ENCODE data around the gene RASD2.

The RASD2 gene

DNA sequence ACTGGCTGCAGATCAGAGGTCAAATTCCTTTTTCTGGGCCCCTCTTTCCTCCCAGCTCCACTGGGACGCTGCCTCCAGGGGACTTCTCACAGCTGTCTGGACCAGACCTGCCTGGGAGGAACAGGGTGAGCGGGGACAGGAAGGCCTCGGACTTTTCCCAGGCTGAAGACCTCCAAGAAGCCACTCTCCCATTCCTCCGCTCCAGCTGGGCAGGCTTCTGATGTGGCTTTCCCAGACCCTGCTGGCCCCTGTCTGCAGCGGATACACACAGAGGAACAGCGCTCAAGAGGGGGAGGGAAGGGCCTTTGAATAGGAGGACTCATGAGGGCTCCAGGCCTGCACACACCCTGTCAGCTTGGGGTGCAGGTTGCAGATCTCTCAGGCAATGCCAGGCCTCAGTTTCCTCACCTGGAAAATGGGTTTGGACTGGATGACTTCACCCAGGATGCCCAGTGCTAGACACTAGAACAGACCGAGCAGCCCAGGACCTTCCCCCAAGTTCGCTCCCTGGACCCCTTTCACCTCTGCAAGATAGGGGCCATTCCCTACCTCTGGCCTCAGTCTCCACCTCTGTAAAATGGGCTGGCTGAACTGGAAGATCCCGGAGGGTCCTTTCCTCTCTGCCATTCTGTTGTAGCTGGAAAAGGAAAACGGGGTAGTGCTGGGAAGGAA, 39.9 kb downstream of the RASD2 start:
- no peak overlapping the region for H3K4me3 ChIP-seq (ENCODE audit: low read depth, low read length)

DNA sequence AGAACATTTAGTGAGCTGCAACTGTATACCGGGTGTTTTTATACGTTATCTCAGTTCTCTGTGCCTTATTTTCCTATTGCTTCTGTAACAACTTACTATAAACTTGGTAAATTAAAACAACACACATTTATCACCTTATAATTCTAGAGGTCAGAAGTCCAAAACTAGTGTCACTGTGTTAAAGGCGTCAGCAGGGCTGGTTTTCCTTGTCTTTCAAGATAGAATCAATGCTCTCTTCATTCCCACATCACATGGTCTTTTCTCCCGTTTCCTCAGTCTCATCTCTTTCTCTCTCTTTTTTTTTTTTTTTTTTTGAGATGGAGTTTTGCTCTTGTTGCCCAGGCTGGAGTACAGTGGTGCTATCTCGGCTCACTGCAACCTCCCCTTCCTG, 40.4 kb downstream of the RASD2 start:
- no peak overlapping the region for H3K4me3 ChIP-seq (ENCODE audit: low read depth, low read length)

DNA sequence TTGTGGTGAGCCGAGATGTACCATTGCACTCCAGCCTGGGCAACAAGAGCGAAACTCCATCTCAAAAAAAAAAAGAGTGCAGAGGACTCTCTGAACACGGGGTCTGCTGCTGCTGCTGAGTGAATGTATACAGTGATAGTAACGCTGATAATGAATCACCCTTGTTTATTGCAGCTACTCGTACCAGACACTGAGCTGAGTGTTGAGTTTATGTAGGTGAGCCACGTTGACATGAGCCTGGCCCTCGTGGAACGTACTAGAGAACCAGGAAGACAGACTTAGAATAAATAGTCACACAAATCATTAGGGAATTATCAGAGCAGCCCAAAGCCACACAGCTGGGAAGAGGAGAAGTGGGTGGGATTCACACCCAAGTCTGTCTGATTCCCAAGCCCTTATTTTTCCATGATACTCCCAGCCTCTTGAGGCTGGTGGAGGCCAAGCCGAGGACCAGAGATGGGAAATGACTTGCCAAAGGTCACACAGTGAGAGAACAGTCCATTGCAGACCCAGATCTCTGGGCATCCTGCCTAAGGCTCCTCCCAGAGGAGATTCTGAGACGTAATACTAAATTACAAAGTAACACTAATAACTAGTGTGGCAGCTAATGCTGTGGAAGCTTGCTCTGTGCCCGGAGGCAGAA, 41.7 kb downstream of the RASD2 start:
- no peak overlapping the region for H3K4me3 ChIP-seq (ENCODE audit: low read depth, low read length)

DNA sequence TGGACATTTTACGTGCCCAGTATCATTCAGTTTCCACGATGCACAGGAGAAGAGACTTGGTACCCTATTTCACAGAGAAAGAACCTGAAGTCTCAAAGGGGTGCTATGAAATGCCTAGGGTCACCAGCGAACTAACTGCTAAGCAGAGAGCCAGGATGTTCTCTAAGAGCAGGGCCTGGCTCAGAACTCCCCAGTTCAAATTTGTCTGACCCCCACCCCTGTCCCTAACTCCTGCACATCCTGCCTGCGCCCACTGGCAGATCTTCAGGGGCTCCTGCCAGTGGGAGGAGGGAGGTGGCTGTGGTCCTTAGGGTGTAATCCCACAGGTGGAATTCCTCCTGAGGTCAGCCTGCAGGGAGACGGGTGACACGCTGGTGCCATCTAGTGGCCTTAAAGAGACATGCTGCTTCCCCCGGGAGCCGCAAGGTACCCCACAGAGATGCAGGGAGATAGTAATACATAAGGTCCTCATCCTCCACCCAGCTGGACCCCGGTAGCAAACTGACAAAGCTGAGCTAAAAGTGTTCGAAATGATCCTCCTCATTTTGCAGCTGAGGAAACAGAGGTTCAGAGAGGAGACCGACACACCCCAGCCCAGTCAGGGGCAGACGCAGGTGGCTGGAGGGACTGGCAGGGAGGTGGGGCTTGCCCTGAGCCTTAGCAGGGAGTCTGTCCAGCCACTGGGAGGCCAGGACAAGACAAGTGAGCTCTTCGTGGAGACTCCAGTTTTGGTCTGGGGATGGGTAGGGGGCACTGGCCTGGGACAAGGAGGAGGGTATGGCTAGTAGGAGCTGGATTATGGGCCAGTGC, 42.4 kb downstream of the RASD2 start:
- H3K4me3 ChIP-seq (ENCODE audit: low read depth, low read length), result no peak overlapping the region

DNA sequence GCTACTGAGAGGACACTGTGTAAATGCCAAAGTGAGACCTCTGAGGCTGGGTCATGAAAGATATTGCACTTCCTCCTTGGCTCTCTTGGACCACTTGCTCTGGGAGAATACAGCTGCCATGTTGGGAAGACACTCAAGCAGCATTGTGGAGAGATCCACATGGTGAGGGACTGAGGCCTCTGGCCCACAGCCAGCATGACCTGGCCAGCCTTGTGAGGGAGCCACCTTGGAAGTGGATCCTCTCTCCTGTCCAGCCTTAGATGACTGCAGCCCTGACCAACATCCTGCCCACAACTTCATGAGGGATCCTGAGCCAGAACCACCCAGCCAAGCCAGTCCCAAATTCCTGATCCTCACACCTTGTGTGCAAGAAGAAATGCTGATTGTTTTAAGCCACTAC, 46.1 kb downstream of the RASD2 start:
- no peak overlapping the region for H3K4me3 ChIP-seq (ENCODE audit: low read depth, low read length)

DNA sequence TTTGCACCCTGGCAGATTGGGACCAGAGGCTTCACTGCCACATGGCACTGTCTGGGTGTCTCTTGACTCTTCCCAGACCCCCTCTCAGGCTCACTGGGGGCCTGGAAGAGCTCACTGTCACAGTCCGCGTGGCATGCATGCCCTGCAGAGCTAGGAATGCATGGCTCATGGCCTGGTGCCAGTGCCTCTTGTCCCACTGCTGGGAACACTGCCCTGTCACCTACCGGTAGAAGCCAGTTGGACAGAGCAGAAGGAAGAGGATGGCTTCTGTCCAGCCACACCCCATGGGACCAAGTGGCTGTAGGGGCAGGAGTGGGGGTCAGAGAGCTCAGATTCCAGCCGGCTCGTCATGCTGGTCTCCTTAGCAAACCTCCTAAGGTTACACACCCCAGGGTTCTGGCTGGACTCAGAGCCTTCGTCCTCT, 46.8 kb downstream of the RASD2 start:
- H3K4me3 ChIP-seq (ENCODE audit: low read depth, low read length), result no peak overlapping the region

DNA sequence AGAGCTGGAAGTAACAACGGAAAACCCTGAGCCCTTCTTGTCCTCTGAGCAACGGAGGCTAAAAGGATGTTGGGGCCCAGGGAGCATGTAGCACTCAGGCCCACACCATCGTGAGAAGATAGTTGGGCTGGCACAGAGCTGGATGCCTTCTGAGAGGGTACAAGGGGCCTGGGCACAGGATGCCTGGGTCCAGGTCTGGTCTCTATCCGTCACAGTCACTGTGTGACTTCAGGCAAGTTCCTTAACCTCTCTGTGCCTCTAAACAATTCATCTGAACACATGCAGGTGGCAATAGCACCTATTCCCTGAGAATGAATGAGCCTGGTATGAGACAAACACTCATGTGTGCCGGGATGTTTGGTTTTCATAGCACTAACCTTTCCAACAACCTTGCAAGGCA, 47.3 kb downstream of the RASD2 start:
- no peak overlapping the region for H3K4me3 ChIP-seq (ENCODE audit: low read depth, low read length)

DNA sequence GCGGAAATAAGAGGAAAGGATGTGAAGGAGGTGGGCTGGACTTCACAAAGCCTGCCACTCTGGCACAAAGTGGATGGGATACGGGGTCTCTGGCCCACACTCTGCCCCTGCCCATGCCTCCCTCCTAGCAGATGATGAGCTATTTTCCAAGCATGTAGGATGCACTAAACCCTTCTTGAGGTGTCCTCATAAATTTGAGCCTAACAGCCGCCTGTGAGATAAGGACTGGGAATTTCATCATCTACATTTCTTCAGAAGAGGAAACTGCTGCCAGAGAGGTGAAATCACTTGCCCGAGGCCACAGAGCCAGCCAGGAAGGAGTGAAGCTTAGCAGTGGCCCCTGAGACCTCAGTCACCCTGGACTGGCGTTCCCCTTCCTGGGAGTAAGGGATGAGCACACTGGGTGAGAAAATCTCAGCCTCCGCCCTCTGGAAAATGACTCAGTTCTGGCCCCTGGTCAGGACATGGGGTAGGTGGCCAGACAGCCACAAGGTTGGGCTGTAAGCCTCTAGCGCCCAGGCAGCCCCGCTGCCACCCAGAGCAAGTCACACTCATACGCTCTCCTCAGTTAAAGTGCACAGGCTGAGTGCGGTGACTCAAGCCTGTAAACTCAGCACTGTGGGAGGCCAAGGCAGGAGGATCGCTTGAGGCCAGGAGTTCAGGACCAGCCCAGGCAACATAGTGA, 48.6 kb downstream of the RASD2 start:
- no peak overlapping the region for H3K4me3 ChIP-seq (ENCODE audit: low read depth, low read length)

DNA sequence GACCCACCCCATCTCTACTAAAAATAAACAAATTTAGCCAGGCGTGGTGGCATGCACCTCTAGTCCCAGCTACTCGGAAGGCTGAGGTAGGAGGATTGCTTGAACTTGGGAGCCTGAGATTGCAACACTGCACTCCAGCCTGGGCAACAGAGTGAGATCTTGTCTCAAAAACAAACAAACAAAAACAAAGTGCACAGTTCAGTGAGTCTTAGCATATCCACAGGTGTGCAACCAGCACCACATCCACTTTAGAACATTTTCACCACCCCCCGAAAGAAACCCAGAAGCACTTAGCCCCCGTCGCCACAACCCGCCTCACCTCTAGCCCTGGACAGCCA, 49.1 kb downstream of the RASD2 start:
- H3K4me3 ChIP-seq (ENCODE audit: low read depth, low read length), result no peak overlapping the region

DNA sequence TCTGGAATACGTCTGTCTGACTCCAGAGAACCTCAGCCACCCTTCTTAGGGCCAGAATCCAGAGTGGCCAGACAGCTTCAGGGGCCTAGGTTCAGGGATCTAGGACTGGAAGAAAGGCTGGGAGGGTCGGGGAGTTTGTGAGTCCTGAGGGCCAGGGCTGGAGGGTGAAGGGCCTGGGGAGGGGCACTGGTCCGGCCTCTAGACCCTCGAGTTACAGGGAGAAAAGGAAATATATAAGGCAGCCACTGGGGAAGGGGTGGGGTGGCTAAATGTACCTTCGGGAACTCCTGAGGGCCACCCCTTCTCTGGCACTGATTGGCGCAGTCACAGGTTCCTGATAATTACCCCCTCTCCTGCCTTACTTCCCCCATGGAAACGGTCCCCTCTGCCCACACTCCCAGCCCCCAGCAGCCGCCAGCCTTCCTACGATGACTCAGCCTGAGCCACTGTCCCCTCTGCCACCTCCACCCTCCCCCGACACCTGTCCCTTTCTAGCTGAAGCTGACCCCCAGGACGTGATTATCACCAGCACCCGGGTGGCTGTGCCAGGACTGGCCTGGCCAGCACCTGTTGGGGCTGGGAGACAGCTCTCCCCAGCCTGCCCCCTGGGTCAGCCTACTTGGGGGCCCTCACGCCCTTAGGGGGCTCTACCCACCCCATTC, 50.1 kb downstream of the RASD2 start:
- no peak overlapping the region for H3K4me3 ChIP-seq (ENCODE audit: low read depth, low read length)

DNA sequence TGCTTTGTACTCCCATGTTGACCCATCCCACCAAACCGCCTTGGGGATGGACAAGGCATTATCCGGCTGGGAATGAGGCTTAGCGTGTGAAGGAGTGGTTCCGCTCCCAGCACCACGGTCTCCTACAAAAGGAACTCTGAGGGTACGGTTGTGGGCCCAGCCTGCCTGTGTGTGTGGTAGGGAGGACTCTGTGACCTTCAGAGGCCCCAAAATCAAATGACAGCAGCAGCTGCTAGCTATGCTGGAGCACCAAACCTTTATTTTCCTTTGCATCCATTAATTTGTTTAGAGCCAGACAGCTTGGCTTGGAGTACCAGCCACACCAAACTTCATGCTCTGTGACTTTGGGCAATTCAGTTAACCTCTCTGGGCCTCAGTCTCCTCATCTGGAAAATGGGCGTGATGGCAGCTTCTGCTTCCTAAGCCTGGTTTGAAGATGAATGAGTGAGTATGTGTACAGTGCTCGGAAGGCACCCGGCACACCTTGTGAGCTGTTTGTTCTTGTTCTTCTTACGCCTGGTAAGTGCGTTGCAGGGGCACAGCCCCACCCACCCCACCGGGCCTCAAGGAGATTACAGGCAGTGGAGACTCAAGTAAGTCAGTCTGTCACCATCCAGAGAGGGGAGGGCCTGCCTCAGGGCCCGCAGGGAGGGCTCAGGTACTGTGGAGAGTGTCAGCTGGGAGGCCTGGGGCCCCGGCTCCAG, 51.2 kb downstream of the RASD2 start:
- no peak overlapping the region for H3K4me3 ChIP-seq (ENCODE audit: low read depth, low read length)

DNA sequence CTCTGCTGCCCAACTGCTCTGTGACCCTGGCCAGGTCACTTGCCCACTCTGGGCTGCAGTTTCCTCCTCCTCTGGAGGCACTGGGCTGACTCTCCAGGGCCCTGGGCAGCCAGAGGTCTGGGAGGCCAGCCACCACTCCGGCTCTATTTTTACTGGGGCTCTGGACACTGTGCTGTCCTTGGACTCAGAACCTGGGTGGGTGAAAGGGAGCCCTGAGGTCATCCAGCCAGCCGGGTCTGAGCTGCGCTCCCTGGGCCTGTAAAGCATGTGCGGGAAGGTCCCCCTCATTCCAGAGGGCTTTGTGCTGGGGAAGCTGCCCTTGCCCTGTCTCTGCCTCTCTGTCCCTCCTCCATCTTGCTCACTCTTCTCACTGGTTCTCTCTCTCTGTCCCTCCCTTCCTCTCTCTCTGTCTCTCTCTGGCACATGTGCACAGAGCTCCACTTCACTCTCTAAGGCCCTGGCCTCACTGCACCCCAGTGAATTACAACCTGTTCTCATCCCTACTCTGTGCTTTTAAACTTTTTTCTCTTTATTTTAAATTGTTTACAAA, 51.9 kb downstream of the RASD2 start:
- H3K4me3 ChIP-seq (ENCODE audit: low read depth, low read length), result no peak overlapping the region

DNA sequence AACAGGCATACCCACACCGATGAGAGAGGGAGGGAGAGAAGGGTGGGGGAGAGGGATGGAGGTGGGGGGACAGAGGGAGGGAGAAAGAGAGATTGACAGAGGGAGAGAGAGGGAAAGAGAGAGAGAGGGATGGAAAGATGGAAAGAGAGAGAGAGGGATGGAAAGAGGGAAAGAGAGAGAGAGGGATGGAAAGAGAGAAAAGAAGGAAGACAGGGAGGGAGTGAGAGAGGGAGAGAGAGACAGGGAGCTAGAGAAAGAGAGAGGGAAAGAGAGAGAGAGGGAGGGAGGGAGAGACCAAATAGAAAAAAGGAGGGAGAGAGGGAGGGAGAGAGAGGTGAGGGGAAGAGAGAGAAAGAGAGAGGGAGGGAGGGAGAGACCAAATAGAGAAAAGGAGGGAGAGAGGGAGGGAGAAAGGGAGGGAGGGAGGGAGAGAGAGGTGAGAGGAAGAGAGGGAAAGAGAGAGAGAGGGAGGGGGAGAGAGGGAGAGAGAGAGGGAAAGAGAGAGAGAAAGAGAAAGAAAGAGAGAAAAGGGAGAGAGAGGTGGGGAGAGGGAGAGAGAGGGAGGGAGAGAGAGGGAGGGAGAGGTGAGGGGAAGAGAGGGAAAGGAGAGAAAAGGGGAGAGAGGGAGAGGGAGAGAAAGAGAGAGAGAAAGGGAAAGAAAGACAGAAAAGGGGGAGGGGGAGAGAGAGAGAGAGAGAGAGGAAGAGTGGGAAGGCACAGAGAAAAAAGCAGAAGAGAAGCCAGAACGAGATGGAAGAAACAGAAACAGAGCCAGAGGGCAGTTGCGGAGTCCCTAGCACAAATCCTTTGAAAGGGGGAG, 52.6 kb downstream of the RASD2 start:
- H3K4me3 ChIP-seq (ENCODE audit: low read depth, low read length), result no peak overlapping the region

DNA sequence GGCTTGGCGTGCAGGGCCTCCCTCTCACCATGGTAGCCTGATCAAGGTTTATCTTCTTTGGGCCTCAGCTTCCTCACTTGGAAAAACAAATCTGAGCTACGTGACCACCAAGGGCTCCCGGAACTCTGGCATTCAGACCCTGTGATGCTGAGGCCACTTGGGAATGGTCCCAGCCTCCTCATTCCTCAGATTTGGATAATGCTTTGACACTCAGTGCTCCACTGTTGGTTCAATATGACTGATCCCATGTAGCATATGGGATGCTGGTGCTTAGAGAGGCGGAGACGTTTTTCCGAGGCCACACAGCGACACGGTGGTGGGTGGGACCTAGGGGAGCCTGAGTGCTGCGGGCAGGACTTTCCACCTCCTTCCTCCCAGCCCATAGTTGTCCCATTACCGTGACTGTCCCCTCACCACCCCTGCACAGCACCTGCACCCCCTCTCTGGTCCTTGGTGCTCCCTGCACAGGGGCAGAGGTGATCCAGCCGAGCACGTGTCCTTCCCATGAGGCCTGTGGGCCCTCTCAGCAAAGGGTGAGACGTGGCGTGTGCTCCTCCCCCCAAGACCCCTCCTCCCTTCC, 53.4 kb downstream of the RASD2 start:
- H3K4me3 ChIP-seq (ENCODE audit: low read depth, low read length), result no peak overlapping the region

DNA sequence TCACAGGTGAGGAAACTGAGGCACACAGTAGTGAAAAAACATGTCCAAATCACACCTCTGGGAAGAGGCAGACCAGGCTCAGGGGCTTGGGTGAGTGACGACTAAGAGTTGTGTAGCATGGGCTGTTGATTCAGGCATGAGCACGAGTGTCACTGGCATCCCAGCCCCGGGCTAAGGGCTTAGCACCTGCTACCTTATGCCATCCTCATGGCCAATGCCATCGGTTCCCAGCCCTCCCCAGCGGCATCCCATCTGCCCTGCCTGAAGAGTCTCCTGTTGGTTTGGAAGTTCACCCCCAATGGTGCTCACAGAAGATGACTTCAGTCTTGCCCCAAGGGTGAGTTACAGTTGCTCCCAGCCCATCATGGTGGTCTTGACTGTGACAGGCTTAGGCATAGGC, 54.1 kb downstream of the RASD2 start:
- no peak overlapping the region for H3K4me3 ChIP-seq (ENCODE audit: low read depth, low read length)

DNA sequence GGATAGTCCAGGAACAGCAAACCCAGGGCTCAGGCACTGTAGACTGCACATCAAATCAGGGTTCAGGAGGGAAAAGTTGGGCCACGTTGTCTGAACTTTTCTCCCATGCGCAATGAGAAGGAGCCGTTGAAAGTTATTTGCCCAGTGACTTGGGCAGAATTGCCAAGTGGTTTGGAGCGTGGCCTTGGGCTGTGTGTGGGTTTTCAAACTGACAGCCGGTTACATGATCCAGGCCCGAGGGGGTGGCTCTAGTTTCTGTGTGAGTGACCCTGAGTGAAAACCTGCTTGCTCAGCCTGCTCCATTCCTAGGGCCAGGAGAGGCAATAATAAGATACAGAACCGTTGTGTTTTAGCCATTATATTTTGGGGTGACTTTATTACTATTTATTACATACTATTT, 56.2 kb downstream of the RASD2 start:
- H3K4me3 ChIP-seq (ENCODE audit: low read depth, low read length), result no peak overlapping the region

DNA sequence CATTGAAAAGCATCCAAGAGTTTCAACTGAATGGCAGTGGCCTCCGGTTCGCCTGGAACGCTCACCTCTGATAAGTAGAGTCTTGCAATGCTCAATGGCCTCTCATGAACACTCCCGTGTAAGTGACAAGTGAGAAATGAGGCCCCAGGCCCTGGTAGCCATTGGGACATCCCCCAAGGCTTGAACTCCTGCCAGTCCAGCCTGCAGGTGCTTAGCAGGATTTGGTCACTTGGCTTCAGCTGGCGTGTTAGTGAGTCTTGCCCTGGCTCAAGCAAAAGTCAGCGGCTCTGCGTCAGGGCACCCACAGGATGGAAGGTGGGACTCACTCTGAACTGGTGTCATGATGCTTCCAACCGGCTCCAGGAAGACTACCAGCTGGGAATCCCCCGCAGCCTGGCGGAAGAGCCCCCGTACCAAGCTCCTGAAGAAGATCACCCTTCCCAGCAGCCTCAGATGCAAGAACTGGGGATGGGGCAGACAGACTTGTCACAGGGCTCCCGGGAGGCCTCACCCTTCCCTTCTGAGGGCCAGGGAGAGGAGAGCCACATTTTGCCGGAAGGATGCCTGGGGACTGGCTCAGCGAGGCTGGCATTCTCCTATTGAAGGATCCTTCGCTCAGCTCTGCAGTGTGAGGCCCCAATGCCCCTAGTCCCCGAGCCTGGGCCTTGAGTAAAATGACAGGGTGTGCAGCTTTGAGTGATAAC, 57.2 kb downstream of the RASD2 start:
- H3K4me3 ChIP-seq (ENCODE audit: low read depth, low read length), result no peak overlapping the region

DNA sequence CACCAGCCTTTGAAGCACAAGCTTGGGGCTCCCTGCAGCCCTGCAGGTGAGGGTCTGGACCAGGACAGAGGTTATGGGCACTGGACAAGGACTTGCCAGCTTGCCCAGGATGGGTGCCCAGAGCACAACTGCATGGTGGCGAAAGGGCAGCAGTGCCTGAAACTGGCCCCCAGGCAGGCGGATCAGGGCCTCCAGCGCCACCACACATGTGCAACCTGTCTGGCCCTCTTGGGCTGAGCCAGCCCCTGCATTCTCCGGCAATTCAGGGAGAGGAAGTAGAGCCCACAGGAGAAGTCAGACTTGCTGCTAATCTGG, 57.7 kb downstream of the RASD2 start:
- no peak overlapping the region for H3K4me3 ChIP-seq (ENCODE audit: low read depth, low read length)

DNA sequence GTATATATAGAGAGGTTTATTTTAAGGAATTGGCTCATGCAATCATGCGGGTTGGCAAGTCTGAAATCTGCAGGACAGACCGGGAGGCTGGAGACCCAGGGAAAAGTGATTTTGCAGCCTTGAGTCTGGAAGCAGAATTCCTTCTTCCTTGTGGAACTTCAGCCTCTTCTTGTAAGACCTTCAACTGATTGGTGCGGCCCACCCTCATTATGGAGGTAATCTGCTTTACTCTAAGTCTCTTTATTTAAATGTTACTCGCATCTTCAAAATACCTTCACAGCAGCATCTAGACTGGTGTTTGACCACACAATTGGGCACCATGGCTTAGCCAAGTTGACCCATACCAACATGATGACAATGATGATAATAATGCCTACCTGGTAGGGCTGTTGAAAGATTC, 58.7 kb downstream of the RASD2 start:
- H3K4me3 ChIP-seq (ENCODE audit: low read depth, low read length), result no peak overlapping the region

All from iPS-11a (cell line).